PC-3 (cell line): Measurements from ENCODE around the gene PFKFB2.

ENCODE experiments used
- EZH2 ChIP-seq: fragments of 300-600 bp; sonication (generic); IDR thresholded peaks from one replicate; pipeline ENCODE4 v1.6.1; 2017; ENCODE audit warnings: antibody characterized with exemption, mild to moderate bottlenecking, low read length; ENCODE audit not compliant: unreplicated experiment
- TF ChIP-seq, protein P1 (sequence below): fragments of 300-600 bp; sonication (generic); conservative IDR thresholded peaks from 2 replicates; pipeline ENCODE4 v1.5.1; 2017; ENCODE audit warnings: antibody characterized with exemption, low read depth, mild to moderate bottlenecking, low read length

DNA sequence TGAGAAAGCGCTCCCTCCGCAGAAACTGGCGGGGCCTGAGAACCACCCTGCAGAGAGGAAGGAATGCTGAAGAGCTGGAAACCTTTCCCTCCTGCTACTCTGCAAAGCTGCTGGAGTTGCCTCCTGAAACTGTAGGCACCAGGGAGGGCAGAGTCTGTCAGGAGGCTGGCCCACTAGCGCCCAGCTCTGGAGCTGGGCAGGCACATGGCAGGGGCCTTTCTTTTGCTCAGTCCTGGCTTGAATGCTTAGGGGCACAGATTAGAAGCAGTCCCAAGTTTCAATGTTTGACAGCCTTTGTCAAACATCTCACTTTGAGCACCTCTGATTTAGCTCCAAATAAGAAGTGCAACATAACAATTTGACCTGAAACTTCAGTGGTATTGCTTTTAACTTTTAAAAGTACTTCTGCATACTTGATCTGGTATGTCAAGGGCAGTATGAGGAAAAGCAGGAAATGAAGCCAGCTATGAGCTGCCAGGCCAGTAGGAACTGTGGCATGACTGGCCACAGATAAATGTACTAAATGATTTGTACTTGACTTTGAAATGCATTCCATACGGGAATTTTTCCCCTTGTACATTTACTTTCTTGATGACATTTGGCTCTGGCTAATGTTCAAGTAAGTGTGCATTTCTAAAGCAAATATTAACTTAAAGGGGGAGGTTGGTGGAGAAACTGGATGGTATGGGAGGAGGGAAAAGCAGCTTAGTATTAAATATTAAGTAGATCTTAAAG is 27.8 kb upstream of the PFKFB2 start:
- TF ChIP-seq, protein P1, sequence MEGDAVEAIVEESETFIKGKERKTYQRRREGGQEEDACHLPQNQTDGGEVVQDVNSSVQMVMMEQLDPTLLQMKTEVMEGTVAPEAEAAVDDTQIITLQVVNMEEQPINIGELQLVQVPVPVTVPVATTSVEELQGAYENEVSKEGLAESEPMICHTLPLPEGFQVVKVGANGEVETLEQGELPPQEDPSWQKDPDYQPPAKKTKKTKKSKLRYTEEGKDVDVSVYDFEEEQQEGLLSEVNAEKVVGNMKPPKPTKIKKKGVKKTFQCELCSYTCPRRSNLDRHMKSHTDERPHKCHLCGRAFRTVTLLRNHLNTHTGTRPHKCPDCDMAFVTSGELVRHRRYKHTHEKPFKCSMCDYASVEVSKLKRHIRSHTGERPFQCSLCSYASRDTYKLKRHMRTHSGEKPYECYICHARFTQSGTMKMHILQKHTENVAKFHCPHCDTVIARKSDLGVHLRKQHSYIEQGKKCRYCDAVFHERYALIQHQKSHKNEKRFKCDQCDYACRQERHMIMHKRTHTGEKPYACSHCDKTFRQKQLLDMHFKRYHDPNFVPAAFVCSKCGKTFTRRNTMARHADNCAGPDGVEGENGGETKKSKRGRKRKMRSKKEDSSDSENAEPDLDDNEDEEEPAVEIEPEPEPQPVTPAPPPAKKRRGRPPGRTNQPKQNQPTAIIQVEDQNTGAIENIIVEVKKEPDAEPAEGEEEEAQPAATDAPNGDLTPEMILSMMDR: 0 out of 2 replicates have a peak, but pooled peaks have one; percentile 11
- TF ChIP-seq EZH2: no peak
